ENCODE measurements around the gene EXD1. TPM values are rescaled to one million over a fixed set of nuclear protein-coding genes. Genes with fewer than 3 reads are reported as not detected.

The EXD1 gene
- polyA plus RNA-seq, 1 donor from 2014 or later, result not detected

DNA sequence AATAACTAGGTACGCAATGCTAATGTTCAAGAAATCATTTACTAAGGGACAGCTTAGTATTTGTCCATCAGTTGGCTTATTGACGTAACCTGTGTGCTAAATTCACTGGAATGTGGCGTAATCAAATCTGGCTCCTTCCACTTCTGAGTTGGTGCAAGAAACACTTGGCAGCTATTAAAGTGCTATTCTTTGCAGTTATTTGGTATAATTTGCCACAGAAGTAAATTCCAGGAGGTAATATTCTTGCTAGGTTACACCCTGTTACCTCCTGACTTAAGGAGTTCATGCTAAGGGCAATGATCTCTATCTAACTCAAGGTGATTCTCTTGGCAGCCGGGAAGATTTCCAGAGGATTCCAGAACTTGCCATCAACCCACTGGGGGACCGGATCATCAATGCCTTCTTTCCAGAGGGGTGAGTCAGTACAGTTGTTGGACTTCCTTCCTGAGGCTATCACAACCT is 26.1 kb upstream of the EXD1 start:
- H3F3A ChIP-seq (ENCODE audit: insufficient read depth, low read length, poor library complexity, severe bottlenecking), result no peaks in the 10 kb centered on the region
- no peaks in the 10 kb centered on the region for H3K27me3 ChIP-seq (ENCODE audit: insufficient read depth, low read depth, low read length)
- no peak overlapping the region for H3K4me3 ChIP-seq (ENCODE audit: low read length)
- H3K79me2 ChIP-seq (replicated peaks; ENCODE audit: insufficient read depth, low read length), result no peaks in the 10 kb centered on the region
- TF ChIP-seq, protein P1, sequence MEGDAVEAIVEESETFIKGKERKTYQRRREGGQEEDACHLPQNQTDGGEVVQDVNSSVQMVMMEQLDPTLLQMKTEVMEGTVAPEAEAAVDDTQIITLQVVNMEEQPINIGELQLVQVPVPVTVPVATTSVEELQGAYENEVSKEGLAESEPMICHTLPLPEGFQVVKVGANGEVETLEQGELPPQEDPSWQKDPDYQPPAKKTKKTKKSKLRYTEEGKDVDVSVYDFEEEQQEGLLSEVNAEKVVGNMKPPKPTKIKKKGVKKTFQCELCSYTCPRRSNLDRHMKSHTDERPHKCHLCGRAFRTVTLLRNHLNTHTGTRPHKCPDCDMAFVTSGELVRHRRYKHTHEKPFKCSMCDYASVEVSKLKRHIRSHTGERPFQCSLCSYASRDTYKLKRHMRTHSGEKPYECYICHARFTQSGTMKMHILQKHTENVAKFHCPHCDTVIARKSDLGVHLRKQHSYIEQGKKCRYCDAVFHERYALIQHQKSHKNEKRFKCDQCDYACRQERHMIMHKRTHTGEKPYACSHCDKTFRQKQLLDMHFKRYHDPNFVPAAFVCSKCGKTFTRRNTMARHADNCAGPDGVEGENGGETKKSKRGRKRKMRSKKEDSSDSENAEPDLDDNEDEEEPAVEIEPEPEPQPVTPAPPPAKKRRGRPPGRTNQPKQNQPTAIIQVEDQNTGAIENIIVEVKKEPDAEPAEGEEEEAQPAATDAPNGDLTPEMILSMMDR (IDR thresholded peaks at IDR 0.05; ENCODE audit: poor library complexity, severe bottlenecking), result no peak
- TF ChIP-seq POLR2AphosphoS5 (IDR thresholded peaks at IDR 0.05) (no peak), MXI1 (conservative IDR thresholded peaks at IDR 0.05; ENCODE audit: poor library complexity, severe bottlenecking) (no peak), TAF1 (IDR thresholded peaks at IDR 0.05; ENCODE audit: low read depth) (no peak), EZH2 (IDR thresholded peaks at IDR 0.05; ENCODE audit: borderline replicate concordance, insufficient read depth, low read length, poor library complexity, severe bottlenecking) (no peak), RAD21 (conservative IDR thresholded peaks at IDR 0.05) (no peak), EP300 (conservative IDR thresholded peaks at IDR 0.05; ENCODE audit: poor library complexity, severe bottlenecking) (no peak), SMC3 (conservative IDR thresholded peaks at IDR 0.05; ENCODE audit: poor library complexity) (no peak)
- TF ChIP-seq, protein P2, sequence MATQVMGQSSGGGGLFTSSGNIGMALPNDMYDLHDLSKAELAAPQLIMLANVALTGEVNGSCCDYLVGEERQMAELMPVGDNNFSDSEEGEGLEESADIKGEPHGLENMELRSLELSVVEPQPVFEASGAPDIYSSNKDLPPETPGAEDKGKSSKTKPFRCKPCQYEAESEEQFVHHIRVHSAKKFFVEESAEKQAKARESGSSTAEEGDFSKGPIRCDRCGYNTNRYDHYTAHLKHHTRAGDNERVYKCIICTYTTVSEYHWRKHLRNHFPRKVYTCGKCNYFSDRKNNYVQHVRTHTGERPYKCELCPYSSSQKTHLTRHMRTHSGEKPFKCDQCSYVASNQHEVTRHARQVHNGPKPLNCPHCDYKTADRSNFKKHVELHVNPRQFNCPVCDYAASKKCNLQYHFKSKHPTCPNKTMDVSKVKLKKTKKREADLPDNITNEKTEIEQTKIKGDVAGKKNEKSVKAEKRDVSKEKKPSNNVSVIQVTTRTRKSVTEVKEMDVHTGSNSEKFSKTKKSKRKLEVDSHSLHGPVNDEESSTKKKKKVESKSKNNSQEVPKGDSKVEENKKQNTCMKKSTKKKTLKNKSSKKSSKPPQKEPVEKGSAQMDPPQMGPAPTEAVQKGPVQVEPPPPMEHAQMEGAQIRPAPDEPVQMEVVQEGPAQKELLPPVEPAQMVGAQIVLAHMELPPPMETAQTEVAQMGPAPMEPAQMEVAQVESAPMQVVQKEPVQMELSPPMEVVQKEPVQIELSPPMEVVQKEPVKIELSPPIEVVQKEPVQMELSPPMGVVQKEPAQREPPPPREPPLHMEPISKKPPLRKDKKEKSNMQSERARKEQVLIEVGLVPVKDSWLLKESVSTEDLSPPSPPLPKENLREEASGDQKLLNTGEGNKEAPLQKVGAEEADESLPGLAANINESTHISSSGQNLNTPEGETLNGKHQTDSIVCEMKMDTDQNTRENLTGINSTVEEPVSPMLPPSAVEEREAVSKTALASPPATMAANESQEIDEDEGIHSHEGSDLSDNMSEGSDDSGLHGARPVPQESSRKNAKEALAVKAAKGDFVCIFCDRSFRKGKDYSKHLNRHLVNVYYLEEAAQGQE (IDR thresholded peaks at IDR 0.05; ENCODE audit: borderline replicate concordance), result no peak
- H2AFZ ChIP-seq (ENCODE audit: low read depth, low read length), result no peak overlapping the region
- H3K9me2 ChIP-seq (ENCODE audit: insufficient read depth, low read length), result no peaks in the 10 kb centered on the region
- no peaks in the 10 kb centered on the region for H3K9me3 ChIP-seq (ENCODE audit: low read length)
- no peaks in the 10 kb centered on the region for H3K36me3 ChIP-seq (ENCODE audit: insufficient read depth, low read length)
- H3K27ac ChIP-seq (ENCODE audit: low read length), result no peak overlapping the region
- no peak overlapping the region for H3K4me2 ChIP-seq (ENCODE audit: low read length)
- no peak overlapping the region for H3K9ac ChIP-seq (ENCODE audit: low read length)
- H4K20me1 ChIP-seq (ENCODE audit: insufficient read depth), result no peaks in the 10 kb centered on the region

DNA sequence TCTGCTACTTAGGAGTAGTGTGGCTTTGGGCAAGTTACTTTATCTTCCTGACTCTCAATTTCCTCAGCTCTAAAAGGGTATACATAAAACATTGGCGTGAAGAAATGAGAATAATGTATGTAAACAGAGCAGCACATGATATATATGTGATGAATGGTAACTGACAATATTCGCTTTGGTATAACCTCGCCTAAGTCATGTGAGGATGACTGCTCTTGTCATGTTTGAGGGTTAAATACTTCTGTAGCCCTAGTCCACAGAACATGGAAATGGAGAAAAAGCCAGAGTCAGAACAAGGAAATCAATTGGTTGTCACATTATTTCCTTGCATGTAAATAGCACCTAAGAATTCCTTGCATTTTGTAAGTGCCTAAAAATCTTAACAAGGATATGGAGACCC is 25.5 kb upstream of the EXD1 start:
- no peak overlapping the region for H3K27ac ChIP-seq (ENCODE audit: low read length)
- TF ChIP-seq, protein P2 (IDR thresholded peaks at IDR 0.05; ENCODE audit: borderline replicate concordance), result no peak
- no peak for TF ChIP-seq SMC3 (conservative IDR thresholded peaks at IDR 0.05; ENCODE audit: poor library complexity)
- no peak for TF ChIP-seq MXI1 (conservative IDR thresholded peaks at IDR 0.05; ENCODE audit: poor library complexity, severe bottlenecking)
- no peak for TF ChIP-seq EZH2 (IDR thresholded peaks at IDR 0.05; ENCODE audit: borderline replicate concordance, insufficient read depth, low read length, poor library complexity, severe bottlenecking)
- no peak for TF ChIP-seq TAF1 (IDR thresholded peaks at IDR 0.05; ENCODE audit: low read depth)
- no peak for TF ChIP-seq POLR2AphosphoS5 (IDR thresholded peaks at IDR 0.05)
- no peak for TF ChIP-seq EP300 (conservative IDR thresholded peaks at IDR 0.05; ENCODE audit: poor library complexity, severe bottlenecking)
- TF ChIP-seq RAD21 (conservative IDR thresholded peaks at IDR 0.05), result no peak
- TF ChIP-seq, protein P1 (IDR thresholded peaks at IDR 0.05; ENCODE audit: poor library complexity, severe bottlenecking), result no peak
- no peaks in the 10 kb centered on the region for H3F3A ChIP-seq (ENCODE audit: insufficient read depth, low read length, poor library complexity, severe bottlenecking)
- H3K4me2 ChIP-seq (ENCODE audit: low read length), result no peak overlapping the region
- H3K9me2 ChIP-seq (ENCODE audit: insufficient read depth, low read length), result no peaks in the 10 kb centered on the region
- no peak overlapping the region for H3K9ac ChIP-seq (ENCODE audit: low read length)
- no peaks in the 10 kb centered on the region for H4K20me1 ChIP-seq (ENCODE audit: insufficient read depth)
- H2AFZ ChIP-seq (ENCODE audit: low read depth, low read length), result no peak overlapping the region
- H3K27me3 ChIP-seq (ENCODE audit: insufficient read depth, low read depth, low read length), result no peaks in the 10 kb centered on the region
- H3K79me2 ChIP-seq (replicated peaks; ENCODE audit: insufficient read depth, low read length), result no peaks in the 10 kb centered on the region
- no peak overlapping the region for H3K4me3 ChIP-seq (ENCODE audit: low read length)
- H3K36me3 ChIP-seq (ENCODE audit: insufficient read depth, low read length), result no peaks in the 10 kb centered on the region
- no peaks in the 10 kb centered on the region for H3K9me3 ChIP-seq (ENCODE audit: low read length)
